NCI-H82 treated with DMSO at 0.1 percent for 48 hours (cell line): ENCODE results near the gene DCAF10.
A peak's percentile ranks its signal among the peaks of the same experiment; 100 is the strongest.
"Not testable (repeated sequence)": the region's sequence is repeated elsewhere in the genome, so short reads cannot be mapped to it uniquely, and the experiment has no call there.

Experiments
- DNase-seq: peaks from one replicate; lab custom pipeline; 2025; ENCODE audit not compliant: unreplicated experiment; lab: John Stamatoyannopoulos, UW

DCAF10 gene

GRCh38 chr9:37856551-37856950 is 56.0 kb downstream of the DCAF10 start:
- DNase-seq, result no peak

DNA sequence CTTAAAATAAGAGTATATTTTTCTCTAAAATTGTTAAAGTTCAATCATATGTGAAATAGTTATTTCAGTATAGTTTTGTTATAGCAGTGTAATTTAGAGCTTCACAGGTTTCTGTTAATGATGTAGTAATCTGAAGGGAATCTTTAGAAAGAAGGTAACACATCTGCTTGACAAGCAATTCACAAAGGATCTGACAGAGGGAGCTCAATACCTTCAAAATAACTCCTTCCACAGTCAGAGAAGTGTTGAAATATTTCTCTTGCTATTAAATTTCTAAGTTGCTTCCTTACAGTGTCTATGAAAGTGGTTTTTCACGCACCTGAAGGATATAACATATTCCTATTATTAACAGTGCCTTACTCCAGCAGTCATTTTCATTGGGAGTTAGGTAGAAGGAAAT is 58.4 kb downstream of the DCAF10 start:
- no peak for DNase-seq

- no peak for DNase-seq
These were observed 61.9 kb downstream of the DCAF10 start for GRCh38 chr9:37862530-37862929.

DNA sequence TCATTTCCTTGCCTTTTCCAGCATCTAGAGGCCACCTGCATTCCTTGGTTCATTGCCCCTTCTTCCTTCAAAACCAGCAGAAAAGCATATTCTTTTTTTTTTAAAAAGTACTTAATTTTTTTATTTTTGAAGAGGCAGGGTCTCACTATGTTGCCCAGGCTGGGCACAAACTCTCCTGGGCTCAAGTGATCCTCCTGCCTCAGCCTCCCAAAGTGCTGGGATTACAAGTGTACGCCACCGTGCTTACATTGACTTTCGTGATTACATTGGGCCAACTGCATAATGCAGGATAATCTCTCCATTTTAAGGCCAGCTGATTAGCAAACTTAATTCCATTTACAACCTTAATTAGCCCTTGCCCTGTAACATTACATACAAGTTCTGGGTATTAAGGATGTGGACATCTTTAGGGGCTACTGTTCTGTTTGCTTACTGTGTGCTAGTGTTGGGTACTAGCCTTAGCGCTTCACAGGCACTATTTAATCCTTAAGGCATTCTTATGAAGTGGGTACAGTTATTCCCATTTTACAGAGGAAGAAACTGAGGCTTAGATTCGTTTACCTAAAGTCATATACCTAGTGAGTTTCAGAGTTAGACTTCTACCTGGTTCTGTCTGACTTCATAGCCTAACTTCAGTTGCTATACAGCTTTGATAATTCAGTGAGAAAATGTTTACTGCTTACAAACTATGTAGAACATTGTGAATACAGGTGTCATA is 69.6 kb downstream of the DCAF10 start:
- DNase-seq, result peak; percentile 22

GRCh38 chr9:37870799-37871176 is 70.2 kb downstream of the DCAF10 start:
- DNase-seq, result no peak

GRCh38 chr9:37873955-37874354 is 73.4 kb downstream of the DCAF10 start:
- DNase-seq, result no peak

DNA sequence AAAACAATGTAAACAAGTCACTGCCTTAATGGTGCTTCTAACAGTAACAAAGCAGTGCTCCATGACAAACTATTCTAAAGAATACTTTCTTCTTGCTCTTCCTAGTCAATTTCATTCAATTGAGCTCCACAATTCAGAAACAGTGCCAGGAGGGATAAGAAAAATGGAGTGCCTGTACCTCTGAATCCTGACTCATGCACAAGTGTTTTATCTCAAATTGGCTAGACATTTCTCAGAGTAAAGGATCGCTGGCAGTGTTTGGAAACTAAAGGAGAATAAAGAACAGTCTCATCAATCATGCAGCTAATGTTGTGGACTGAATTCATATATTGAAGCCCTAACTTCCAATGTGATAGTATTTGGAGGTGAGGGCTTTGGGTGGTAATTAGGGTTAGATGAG is 75.8 kb downstream of the DCAF10 start:
- no peak for DNase-seq

- DNase-seq, result no peak
These were observed 80.4 kb downstream of the DCAF10 start for GRCh38 chr9:37880916-37881479.

DNA sequence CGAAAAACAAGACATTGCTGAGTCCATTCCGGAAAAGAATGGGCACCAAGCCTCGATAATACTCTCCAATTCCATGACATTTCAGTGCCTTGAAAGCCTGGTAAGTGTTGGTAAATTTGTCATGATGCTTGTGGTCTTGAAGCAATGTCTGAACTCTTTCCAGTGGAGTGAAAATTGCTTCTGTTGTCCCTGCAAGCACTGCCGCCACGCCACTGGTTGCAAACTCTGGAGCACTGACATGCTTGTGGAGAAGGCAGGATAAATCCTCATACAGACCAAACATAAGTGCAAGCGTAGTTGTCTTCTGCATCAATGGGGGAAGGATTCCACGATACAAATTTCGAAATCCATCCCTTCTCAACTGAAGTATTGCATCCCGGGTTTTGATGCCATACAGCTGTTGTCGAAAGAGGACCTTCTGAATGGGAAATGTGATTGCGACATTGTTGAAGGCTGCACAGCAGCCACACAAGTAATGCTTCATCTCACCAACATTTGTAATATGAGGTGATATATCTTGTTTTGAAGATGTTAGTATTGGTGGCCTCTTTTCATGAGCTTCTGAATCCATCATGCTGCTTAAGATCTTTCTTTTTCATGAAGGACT is 87.5 kb downstream of the DCAF10 start:
- DNase-seq, result not testable (repeated sequence)

DNA sequence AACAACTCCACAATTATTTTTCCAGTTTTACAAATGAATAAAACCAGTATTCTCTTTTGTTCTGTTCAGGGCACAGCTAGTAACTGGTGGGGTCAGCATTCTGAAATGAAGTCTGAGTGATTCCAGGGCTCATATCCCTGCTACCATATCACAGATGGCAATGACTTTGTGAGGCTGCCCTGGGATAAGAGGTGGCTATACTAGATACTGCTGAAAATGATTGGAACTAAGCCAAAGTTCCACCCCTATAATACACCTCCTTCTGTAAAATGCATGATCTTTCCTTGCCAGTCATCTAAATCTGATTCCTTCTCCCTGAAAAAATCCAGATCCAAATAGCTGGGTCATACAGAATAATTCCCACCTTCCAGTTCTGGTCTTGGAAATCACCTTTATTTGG is 88.9 kb downstream of the DCAF10 start:
- DNase-seq, result no peak

GRCh38 chr9:37891042-37891441 is 90.4 kb downstream of the DCAF10 start:
- DNase-seq, result not testable (repeated sequence)

GRCh38 chr9:37892063-37892462 is 91.5 kb downstream of the DCAF10 start:
- DNase-seq, result no peak

DNA sequence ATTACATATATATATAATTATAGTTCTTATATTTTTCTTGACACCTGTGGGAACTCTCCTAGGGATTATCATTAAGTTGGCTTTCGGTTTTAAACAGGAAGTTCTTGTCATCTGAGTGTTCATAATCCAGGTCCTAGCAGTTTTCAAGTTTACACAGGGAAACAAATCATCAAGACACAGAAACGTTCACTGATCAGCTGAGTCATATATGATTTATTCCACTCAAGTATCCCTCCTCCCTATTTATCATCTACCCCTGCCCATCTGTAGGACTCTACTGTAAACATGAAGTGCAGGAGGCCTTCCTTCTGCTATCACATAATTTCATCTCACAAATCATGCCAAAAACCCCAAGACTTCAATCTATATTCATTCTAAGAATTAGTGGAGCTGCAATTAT is 97.1 kb downstream of the DCAF10 start:
- DNase-seq, result no peak

GRCh38 chr9:37899041-37899440 is 98.4 kb downstream of the DCAF10 start:
- DNase-seq, result no peak

GRCh38 chr9:37902131-37902530 is 101.5 kb downstream of the DCAF10 start:
- no peak for DNase-seq

GRCh38 chr9:37902796-37903646 is 102.4 kb downstream of the DCAF10 start:
- DNase-seq, result no peak

GRCh38 chr9:37903647-37904444 is 103.2 kb downstream of the DCAF10 start, which contains the start of gene SLC25A51:
SLC25A51 (minus strand) TSS chr9:37904127; CDS start chr9:37888550, 15,577 bp downstream.
- peak; percentile 44 for DNase-seq

DNA sequence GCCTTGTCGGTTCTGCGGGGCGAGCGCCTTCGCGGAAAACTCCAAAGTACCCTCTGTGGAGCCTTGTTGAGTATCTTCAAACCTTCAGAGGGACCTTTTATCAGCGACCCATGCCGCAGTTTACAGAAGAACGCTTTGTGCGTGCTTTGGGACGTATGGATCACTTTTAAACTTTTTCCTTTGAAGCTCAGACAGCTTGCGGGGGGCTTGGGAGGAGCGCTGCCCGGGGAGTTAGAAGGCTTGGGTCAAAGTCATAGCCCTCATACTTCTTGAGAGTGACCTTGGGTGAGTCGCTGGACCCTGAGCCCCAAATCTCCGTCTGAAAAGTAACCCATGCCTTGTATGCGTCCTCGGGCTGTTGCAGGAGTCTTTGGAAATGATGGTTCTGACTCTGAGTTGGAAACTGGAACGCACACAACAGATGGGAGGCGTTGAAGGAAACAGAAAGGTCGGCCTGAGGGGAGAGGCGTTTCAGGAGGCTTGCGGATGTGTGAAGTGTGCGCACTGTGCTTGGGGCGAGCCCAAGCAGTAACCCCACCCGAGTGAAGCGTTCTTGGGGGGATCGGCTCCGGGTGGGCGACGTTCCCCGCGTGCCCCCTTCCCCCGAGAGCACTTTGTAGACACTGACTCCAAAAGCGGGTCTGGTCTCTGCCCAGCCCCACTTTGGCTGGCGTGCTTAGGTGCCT is 104.0 kb downstream of the DCAF10 start:
- DNase-seq, result no peak

GRCh38 chr9:37905131-37905505 is 104.5 kb downstream of the DCAF10 start:
- DNase-seq, result no peak

DNA sequence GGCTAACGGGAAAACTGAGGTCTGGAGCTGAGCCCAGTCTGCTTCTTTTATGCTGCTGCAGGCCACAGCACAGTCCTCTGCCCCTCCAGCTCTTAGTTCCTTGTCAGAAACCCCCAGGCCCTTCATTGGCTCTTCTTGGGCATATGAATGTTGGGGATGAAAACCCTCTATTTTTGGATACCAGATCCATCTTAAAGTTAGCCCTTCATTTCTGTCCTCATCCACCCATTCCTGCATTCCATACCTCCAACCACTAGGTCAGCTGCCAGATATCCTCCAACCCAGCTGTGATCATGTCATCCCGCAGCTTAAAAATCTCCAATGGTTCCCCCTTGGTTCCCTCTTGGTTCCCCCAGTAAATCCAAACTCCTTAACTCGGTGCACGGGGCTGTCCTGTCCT is 105.2 kb downstream of the DCAF10 start:
- DNase-seq, result no peak
